OCI-LY1 (cell line): ENCODE results near the gene POLG2.

Experiments used
- H2AFZ ChIP-seq: fragments of 200-600 bp; sonication (generic), shearing (Covaris generic); 2 replicates; pipeline ENCODE4 v1.6.0; 2014; ENCODE audit warnings: antibody characterized with exemption, mild to moderate bottlenecking, low read length
- H3F3A ChIP-seq: fragments of 200-600 bp; sonication (generic), shearing (Covaris generic); 2 replicates; pipeline ENCODE4 v1.6.0; 2014; ENCODE audit warnings: mild to moderate bottlenecking, antibody characterized with exemption, low read length, moderate library complexity; ENCODE audit not compliant: insufficient read depth
- H3K27ac ChIP-seq: fragments of 200-600 bp; sonication (generic); 2 replicates; pipeline ENCODE4 v1.5.1; 2014; ENCODE audit warnings: low read length, mixed run types, mild to moderate bottlenecking, low read depth; ENCODE audit not compliant: poor library complexity, severe bottlenecking
- H3K27me3 ChIP-seq: fragments of 200-600 bp; sonication (generic); 2 replicates; pipeline ENCODE4 v1.6.0; 2014; ENCODE audit warnings: antibody characterized with exemption, mild to moderate bottlenecking, low read length, moderate library complexity; ENCODE audit not compliant: insufficient read depth
- H3K36me3 ChIP-seq: fragments of 200-600 bp; sonication (generic); 2 replicates; pipeline ENCODE4 v1.6.1; 2014; ENCODE audit warnings: mild to moderate bottlenecking, antibody characterized with exemption, low read length, moderate library complexity, mixed read lengths; ENCODE audit not compliant: insufficient read depth
- H3K4me1 ChIP-seq: fragments of 200-600 bp; sonication (generic); 2 replicates; pipeline ENCODE4 v1.5.1; 2014; ENCODE audit warnings: mild to moderate bottlenecking, low read length, moderate library complexity; ENCODE audit not compliant: insufficient read depth, severe bottlenecking
- H3K4me2 ChIP-seq: fragments of 200-600 bp; sonication (generic), shearing (Covaris generic); 2 replicates; pipeline ENCODE4 v1.6.1; 2014; ENCODE audit warnings: low read length
- H3K4me3 ChIP-seq: fragments of 200-600 bp; sonication (generic); 2 replicates; pipeline ENCODE4 v1.5.1; 2014; ENCODE audit warnings: low read length, low read depth, mild to moderate bottlenecking, mixed read lengths; ENCODE audit not compliant: poor library complexity, severe bottlenecking
- H3K79me2 ChIP-seq: fragments of 200-600 bp; shearing (Covaris generic); 2 replicates; pipeline ENCODE4 v1.6.1; 2016; ENCODE audit warnings: mixed run types, low read length, mixed read lengths; ENCODE audit not compliant: insufficient read depth
- H3K9ac ChIP-seq: fragments of 200-600 bp; sonication (generic), shearing (Covaris generic); 2 replicates; pipeline ENCODE4 v1.6.1; 2014; ENCODE audit warnings: mild to moderate bottlenecking, low read length, mixed read lengths
- H3K9me2 ChIP-seq: fragments of 200-600 bp; sonication (generic), shearing (Covaris generic); 2 replicates; pipeline ENCODE4 v1.6.1; 2014; ENCODE audit warnings: low read depth, mild to moderate bottlenecking, low read length, mixed read lengths
- H3K9me3 ChIP-seq: fragments of 200-600 bp; shearing (Covaris generic); 2 replicates; pipeline ENCODE4 v1.6.1; 2014; ENCODE audit warnings: low read length, mixed read lengths
- H4K20me1 ChIP-seq: fragments of 200-600 bp; sonication (generic), shearing (Covaris generic); 2 replicates; pipeline ENCODE4 v1.6.0; 2016; ENCODE audit warnings: mild to moderate bottlenecking, low read length; ENCODE audit not compliant: insufficient read depth
- CTCF ChIP-seq: fragments of 200-600 bp; sonication (generic), shearing (Covaris generic); IDR thresholded peaks from 2 replicates; pipeline ENCODE4 v1.5.1; 2017; ENCODE audit warnings: mild to moderate bottlenecking, antibody characterized with exemption, low read length, moderate library complexity, mixed read lengths
- EZH2 ChIP-seq: fragments of 200-600 bp; sonication (generic), shearing (Covaris generic); IDR thresholded peaks from 2 replicates; pipeline ENCODE4 v1.8.0; 2017; ENCODE audit warnings: borderline replicate concordance, mixed run types, mild to moderate bottlenecking, antibody characterized with exemption, low read length, moderate library complexity, mixed read lengths

Gene POLG2

DNA sequence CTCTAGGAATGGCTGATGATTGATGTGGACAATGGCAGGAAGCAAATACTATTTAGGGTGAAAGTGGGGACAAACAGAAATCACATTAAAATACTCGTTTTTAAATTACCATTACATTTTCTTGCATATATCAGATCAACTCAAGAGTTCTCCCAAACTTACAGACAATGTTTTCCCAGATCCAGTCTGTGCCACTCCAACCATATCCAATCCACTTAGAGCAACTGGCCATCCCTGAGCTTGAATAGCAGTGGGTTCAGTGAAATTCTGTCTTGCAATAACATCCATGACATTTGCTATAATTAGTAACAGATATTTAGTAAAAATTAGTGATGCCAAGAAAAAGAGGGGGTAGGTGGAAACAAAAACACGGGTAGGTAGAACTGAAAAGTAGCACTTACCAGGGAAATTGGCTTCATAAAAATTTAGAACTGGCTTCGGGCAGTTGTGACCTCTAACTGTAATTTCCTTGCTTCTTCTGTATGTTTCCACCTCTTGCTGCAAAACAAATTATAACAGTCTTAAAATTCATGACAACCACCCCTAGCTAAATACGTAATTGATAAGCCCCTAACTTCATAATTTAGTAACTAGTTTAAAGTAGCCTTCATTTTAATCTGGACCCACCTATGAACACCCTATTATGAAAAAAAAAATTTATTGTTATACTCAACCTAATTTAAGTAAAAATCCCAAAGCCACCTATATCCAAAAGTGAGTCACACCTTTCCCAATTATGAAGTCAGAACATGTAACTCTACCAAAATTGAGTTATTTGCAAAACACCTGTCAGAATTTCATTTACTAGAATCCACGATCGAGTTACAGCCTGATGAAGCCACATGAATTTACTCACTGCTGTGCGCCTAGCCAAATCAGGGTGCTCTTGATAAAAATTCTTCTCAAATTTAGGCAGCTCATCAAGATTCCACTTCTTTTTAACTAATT, 7.2 kb upstream of the POLG2 start:
- peak overlapping the region; percentile 87 for H3K4me3 ChIP-seq
- no peaks in the 10 kb centered on the region for H3K9me2 ChIP-seq
- peaks cover 76% of the 10 kb centered on the region for H3K36me3 ChIP-seq
- no peaks in the 10 kb centered on the region for H3K27me3 ChIP-seq
- peaks cover 30% of the 10 kb centered on the region for H3F3A ChIP-seq
- peak overlapping the region; percentile 50 for H3K27ac ChIP-seq
- H3K4me1 ChIP-seq = peaks cover 66% of the 10 kb centered on the region
- peak overlapping the region; percentile 89 for H3K4me2 ChIP-seq
- peaks cover 33% of the 10 kb centered on the region for H3K79me2 ChIP-seq
- no peak overlapping the region for H2AFZ ChIP-seq
- peak overlapping the region; percentile 99 for H3K9ac ChIP-seq
- no peaks in the 10 kb centered on the region for H3K9me3 ChIP-seq
- TF ChIP-seq EZH2 = no peak
- no peak for TF ChIP-seq CTCF
- peaks cover 10% of the 10 kb centered on the region for H4K20me1 ChIP-seq

DNA sequence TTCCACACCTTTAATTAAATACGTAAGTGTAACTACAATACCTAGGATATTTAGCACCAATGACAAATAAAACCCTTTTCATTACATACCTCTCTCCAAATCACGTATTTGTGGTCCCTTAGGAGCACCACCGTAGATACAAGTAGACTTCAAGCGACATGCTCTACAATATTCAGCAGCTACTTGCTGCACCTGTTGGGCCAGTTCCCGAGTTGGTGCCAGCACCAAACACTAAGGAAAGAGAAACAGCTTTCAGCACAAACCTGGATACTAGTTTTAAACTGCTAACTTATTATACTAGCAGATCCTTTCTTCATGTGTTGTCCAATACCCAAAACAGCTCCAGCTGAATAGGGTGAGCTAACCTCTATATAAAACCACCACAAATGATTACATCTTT, 6.5 kb upstream of the POLG2 start:
- no peak overlapping the region for H2AFZ ChIP-seq
- H3K4me2 ChIP-seq = no peak overlapping the region
- peaks cover 30% of the 10 kb centered on the region for H3K79me2 ChIP-seq
- peaks cover 79% of the 10 kb centered on the region for H3K36me3 ChIP-seq
- H3K4me1 ChIP-seq = peaks cover 71% of the 10 kb centered on the region
- no peaks in the 10 kb centered on the region for H3K27me3 ChIP-seq
- H3K4me3 ChIP-seq = no peak overlapping the region
- H4K20me1 ChIP-seq = peaks cover 10% of the 10 kb centered on the region
- H3F3A ChIP-seq = peaks cover 37% of the 10 kb centered on the region
- TF ChIP-seq CTCF (no peak), EZH2 (no peak)
- no peak overlapping the region for H3K9ac ChIP-seq
- H3K9me3 ChIP-seq = no peaks in the 10 kb centered on the region
- H3K27ac ChIP-seq = no peak overlapping the region
- H3K9me2 ChIP-seq = no peaks in the 10 kb centered on the region

- Histone ChIP-seq H3K27me3 (no peaks in the 10 kb centered on the region), H3K4me1 (peaks cover 71% of the 10 kb centered on the region), H3K9me3 (no peaks in the 10 kb centered on the region), H3K4me2 (no peak overlapping the region), H3K9ac (no peak overlapping the region), H3F3A (peaks cover 43% of the 10 kb centered on the region), H3K9me2 (no peaks in the 10 kb centered on the region), H2AFZ (no peak overlapping the region), H3K27ac (no peak overlapping the region), H4K20me1 (peaks cover 5% of the 10 kb centered on the region), H3K79me2 (peaks cover 24% of the 10 kb centered on the region), H3K4me3 (no peak overlapping the region), H3K36me3 (peaks cover 80% of the 10 kb centered on the region)
- TF ChIP-seq CTCF (no peak), EZH2 (no peak)
These were observed 6.0 kb upstream of the POLG2 start for GRCh38 chr17:64502809-64503208.
